H1 (cell line): ENCODE data around the gene AKAP9. TPM values are rescaled to one million over a fixed set of nuclear protein-coding genes. Genes with fewer than 3 reads are reported as not detected.

Experiments used
- CTCF ChIA-PET: fragments of 300-600 bp; sonication (Branson Sonifier 250); formaldehyde crosslinking; loops from one replicate; lab custom pipeline; 2021; ENCODE audit not compliant: partially characterized antibody; lab: Charles Lee
- POLR2A ChIA-PET: fragments of 300-600 bp; sonication (Branson Sonifier 250); formaldehyde crosslinking; loops from one replicate; lab custom pipeline; 2021; ENCODE audit warnings: inconsistent platforms; ENCODE audit not compliant: partially characterized antibody; lab: Charles Lee
- DNase-seq, 2 experiments: peaks; one replicate each; pipeline versions ENCODE4 v3.0.0 to v3.0.0-alpha.2; 2010 to 2022; ENCODE audit warnings: low spot score in 2 of 2, low read depth in 1 of 2, mixed read lengths in 1 of 2
- FAIRE-seq: peaks from 2 replicates; lab custom pipeline; 2011; peaks lifted over from hg19 to GRCh38; lab: Jason Lieb, UNC
- H2AFZ ChIP-seq: 2 replicates; pipeline ENCODE4 v1.8.1; 2012; ENCODE audit warnings: low read length, inconsistent platforms
- H2AK5ac ChIP-seq: 2 replicates; pipeline ENCODE4 v1.6.1; 2013; ENCODE audit warnings: low read depth, low read length
- H2BK120ac ChIP-seq: replicated peaks from 2 replicates; pipeline ENCODE3; 2013; ENCODE audit warnings: low read depth, low read length, inconsistent platforms
- H2BK12ac ChIP-seq: 2 replicates; pipeline ENCODE4 v1.6.1; 2013; ENCODE audit warnings: low read depth, low read length
- H2BK15ac ChIP-seq: 2 replicates; pipeline ENCODE4 v1.6.1; 2013; ENCODE audit warnings: low read length
- H2BK20ac ChIP-seq: 2 replicates; pipeline ENCODE4 v1.6.1; 2013; ENCODE audit warnings: low read length
- H2BK5ac ChIP-seq: 2 replicates; pipeline ENCODE4 v1.6.1; 2013; ENCODE audit warnings: low read depth, low read length
- H3K14ac ChIP-seq: 2 replicates; pipeline ENCODE4 v1.6.1; 2013; ENCODE audit warnings: inconsistent platforms; ENCODE audit not compliant: insufficient read length
- H3K18ac ChIP-seq: 2 replicates; pipeline ENCODE4 v1.6.1; 2013; ENCODE audit warnings: low read length; ENCODE audit errors: extremely low read depth
- H3K23ac ChIP-seq: 2 replicates; pipeline ENCODE4 v1.6.1; 2013; ENCODE audit warnings: inconsistent platforms; ENCODE audit not compliant: insufficient read length
- H3K23me2 ChIP-seq: 2 replicates; pipeline ENCODE4 v1.6.1; 2013; ENCODE audit warnings: low read depth, low read length
- H3K27ac ChIP-seq: 2 replicates; pipeline ENCODE4 v1.6.1; 2011; ENCODE audit warnings: low read depth, low read length, inconsistent platforms
- H3K27me3 ChIP-seq, 4 experiments: replicated peaks in 1 of 4; 1 replicate in 1 of 4; 2 replicates in 3 of 4; pipeline versions ENCODE4 v1.6.1 to v1.8.1; 2011 to 2013; ENCODE audit warnings: low read length in 3 of 4, mild to moderate bottlenecking in 3 of 4, inconsistent platforms in 2 of 4, mixed read lengths in 2 of 4, moderate library complexity in 1 of 4; ENCODE audit not compliant: control insufficient read depth in 3 of 4, insufficient read depth in 3 of 4; ENCODE audit errors: extremely low read depth in 1 of 4
- H3K36me3 ChIP-seq, 4 experiments: 2 replicates each; pipeline versions ENCODE4 v1.6.1 to v1.8.1; 2011 to 2013; ENCODE audit warnings: mild to moderate bottlenecking in 4 of 4, low read length in 3 of 4, moderate library complexity in 2 of 4, control low read depth in 1 of 4, inconsistent platforms in 1 of 4; ENCODE audit not compliant: insufficient read depth in 4 of 4, control insufficient read depth in 2 of 4
- H3K4ac ChIP-seq: replicated peaks from 2 replicates; pipeline ENCODE3; 2013; ENCODE audit warnings: low read length, low read depth, mixed read lengths, inconsistent platforms; ENCODE audit not compliant: insufficient read length
- H3K4me1 ChIP-seq, 4 experiments: replicated peaks in 1 of 4; 1 replicate in 1 of 4; 2 replicates in 3 of 4; pipeline versions ENCODE4 v1.6.1 to v1.8.1; 2011 to 2013; ENCODE audit warnings: low read length in 3 of 4, inconsistent platforms in 2 of 4, mixed read lengths in 1 of 4; ENCODE audit not compliant: insufficient read depth in 4 of 4, control insufficient read depth in 3 of 4
- H3K4me2 ChIP-seq, 2 experiments: 2 replicates each; pipeline versions ENCODE4 v1.6.1 to v1.8.1; 2011 to 2013; ENCODE audit warnings: low read depth in 2 of 2, low read length in 2 of 2, control low read depth in 1 of 2, inconsistent platforms in 1 of 2, mild to moderate bottlenecking in 1 of 2; ENCODE audit not compliant: insufficient read depth in 1 of 2
- H3K4me3 ChIP-seq, 4 experiments: fragments of 200-600, 300-600 bp in 1 of 4; sonication (generic), shearing (Covaris generic), sonication (Bioruptor Twin) in 1 of 4; 2 replicates each; pipeline versions ENCODE4 v1.5.1 to v1.8.1; 2011 to 2016; ENCODE audit warnings: low read length in 4 of 4, low read depth in 3 of 4, control low read depth in 2 of 4, inconsistent platforms in 2 of 4, mild to moderate bottlenecking in 2 of 4, mixed read lengths in 1 of 4, moderate library complexity in 1 of 4; ENCODE audit not compliant: insufficient read depth in 2 of 4; ENCODE audit errors: extremely low read depth in 1 of 4
- H3K56ac ChIP-seq: replicated peaks from 2 replicates; pipeline ENCODE3; 2013; ENCODE audit warnings: low read depth, mild to moderate bottlenecking, mixed read lengths, low read length, inconsistent platforms; ENCODE audit not compliant: insufficient read length
- H3K79me1 ChIP-seq: 2 replicates; pipeline ENCODE4 v1.6.1; 2013; ENCODE audit warnings: low read depth, low read length, control low read depth
- H3K79me2 ChIP-seq, 2 experiments: 2 replicates each; pipeline versions ENCODE4 v1.6.1 to v1.8.1; 2012 to 2013; ENCODE audit warnings: low read length in 2 of 2, mild to moderate bottlenecking in 2 of 2, inconsistent platforms in 1 of 2; ENCODE audit not compliant: insufficient read depth in 2 of 2, control insufficient read depth in 1 of 2
- H3K9ac ChIP-seq, 4 experiments: replicated peaks in 1 of 4; 1 replicate in 1 of 4; 2 replicates in 3 of 4; pipeline versions ENCODE4 v1.6.1 to v1.8.1; 2011 to 2013; ENCODE audit warnings: low read depth in 3 of 4, low read length in 3 of 4, control low read depth in 2 of 4, mild to moderate bottlenecking in 2 of 4, moderate library complexity in 2 of 4, inconsistent platforms in 1 of 4; ENCODE audit errors: extremely low read depth in 1 of 4
- H3K9me3 ChIP-seq, 2 experiments: 2 replicates each; pipeline versions ENCODE4 v1.6.1 to v1.8.1; 2012 to 2013; ENCODE audit warnings: mild to moderate bottlenecking in 2 of 2, moderate library complexity in 2 of 2, control low read depth in 1 of 2, inconsistent platforms in 1 of 2, low read depth in 1 of 2, low read length in 1 of 2, mixed read lengths in 1 of 2; ENCODE audit not compliant: insufficient read depth in 2 of 2
- H4K20me1 ChIP-seq, 2 experiments: replicated peaks in 1 of 2; 2 replicates each; pipeline versions ENCODE3 to v1.8.1; 2011 to 2013; ENCODE audit warnings: inconsistent platforms in 2 of 2, low read length in 2 of 2, mild to moderate bottlenecking in 1 of 2; ENCODE audit not compliant: insufficient read depth in 2 of 2, control insufficient read depth in 1 of 2
- H4K5ac ChIP-seq: 2 replicates; pipeline ENCODE4 v1.6.1; 2013; ENCODE audit warnings: low read length, low read depth, mixed read lengths, inconsistent platforms; ENCODE audit not compliant: insufficient read length
- H4K8ac ChIP-seq: 2 replicates; pipeline ENCODE4 v1.8.0; 2013; ENCODE audit warnings: mild to moderate bottlenecking, moderate library complexity, low read length, inconsistent platforms; ENCODE audit not compliant: insufficient read depth; ENCODE audit errors: extremely low read depth
- H4K91ac ChIP-seq: replicated peaks from 2 replicates; pipeline ENCODE3; 2013; ENCODE audit warnings: low read length, mixed read lengths, inconsistent platforms; ENCODE audit not compliant: insufficient read length
- BCL11A ChIP-seq, 2 experiments: IDR thresholded peaks; one replicate each; pipeline ENCODE4 v1.6.1; 2011; ENCODE audit warnings: low read depth in 2 of 2, low read length in 2 of 2, mild to moderate bottlenecking in 2 of 2
- EGR1 ChIP-seq: IDR thresholded peaks from 2 replicates; pipeline ENCODE4 v1.6.1; 2011; ENCODE audit warnings: low read depth, low read length, borderline replicate concordance
- EZH2 ChIP-seq: fragments of 200-600 bp; sonication (generic); IDR thresholded peaks from 2 replicates; pipeline ENCODE4 v1.7.1; 2012; ENCODE audit warnings: low read depth, mild to moderate bottlenecking, moderate library complexity, low read length, inconsistent platforms; ENCODE audit not compliant: severe bottlenecking
- GABPA ChIP-seq: IDR thresholded peaks from 2 replicates; pipeline ENCODE4 v1.6.1; 2011; ENCODE audit warnings: mild to moderate bottlenecking, low read length, moderate library complexity, borderline replicate concordance; ENCODE audit not compliant: insufficient read depth
- JUN ChIP-seq: IDR thresholded peaks from 2 replicates; pipeline ENCODE4 v1.6.1; 2011; ENCODE audit warnings: low read depth, mild to moderate bottlenecking, improper control_type of control experiment, low read length
- KDM5A ChIP-seq: fragments of 200-600 bp; IDR thresholded peaks from 2 replicates; pipeline ENCODE4 v1.7.1; 2012; ENCODE audit warnings: mild to moderate bottlenecking, low read length, inconsistent platforms, mixed read lengths
- NANOG ChIP-seq: IDR thresholded peaks from 2 replicates; pipeline ENCODE4 v1.6.1; 2011; ENCODE audit warnings: low read length, low read depth, mild to moderate bottlenecking, inconsistent platforms; ENCODE audit not compliant: insufficient read depth, poor library complexity, severe bottlenecking
- POLR2A ChIP-seq, 2 experiments: IDR thresholded peaks; 1 replicate in 1 of 2; 2 replicates in 1 of 2; pipeline ENCODE4 v1.6.1; 2011; ENCODE audit warnings: low read depth in 2 of 2, low read length in 2 of 2, mild to moderate bottlenecking in 2 of 2; ENCODE audit errors: control extremely low read depth in 1 of 2
- SAP30 ChIP-seq: fragments of 300-600 bp; sonication (generic); IDR thresholded peaks from 2 replicates; pipeline ENCODE4 v1.7.1; 2012; ENCODE audit warnings: low read length, moderate library complexity, mild to moderate bottlenecking, inconsistent platforms; ENCODE audit not compliant: insufficient read depth, insufficient replicate concordance
- SP2 ChIP-seq: IDR thresholded peaks from 2 replicates; pipeline ENCODE4 v1.6.1; 2012; ENCODE audit warnings: mild to moderate bottlenecking, low read length, inconsistent platforms
- YY1 ChIP-seq: IDR thresholded peaks from 2 replicates; pipeline ENCODE4 v1.6.1; 2011; ENCODE audit warnings: low read depth, mild to moderate bottlenecking, low read length
- WGBS, 2 experiments: shearing (Covaris generic) in 1 of 2; methylation state at CpG; one replicate each; pipeline versions ENCODE4 v1.1.6 to v1.1.7; 2013 to 2015; ENCODE audit warnings: low lambda C conversion rate in 2 of 2, mixed read lengths in 2 of 2, inconsistent platforms in 1 of 2, low coverage in 1 of 2, missing lambda C conversion rate in 1 of 2; ENCODE audit not compliant: insufficient replicate concordance in 2 of 2, insufficient coverage in 1 of 2, insufficient read length in 1 of 2; ENCODE audit errors: extremely low coverage in 1 of 2, missing lambda C conversion rate in 1 of 2; 5-methylcytosine and 5-hydroxymethylcytosine counted together
- polyA plus RNA-seq, 7 experiments: library from polyadenylated mRNA; depleted of rRNA in 3 of 7; stranded (reverse) in 5 of 7; unstranded in 2 of 7; fragments of >200 nt in 5 of 7; fragments of 200-250 nt in 2 of 7; gene quantifications; 1 replicate in 5 of 7; 2 replicates in 1 of 7; 4 replicates in 1 of 7; pipeline versions ENCODE4 v1.2.1 to v1.2.3, GENCODE V29; 2011 to 2013; ENCODE audit warnings: missing spikeins in 2 of 7, mixed read lengths in 2 of 7
- total RNA-seq: library from RNA; stranded (reverse); fragmentation: NEBNext Ultra II Directional; extraction: Animal tissue kit (Norgen Biotek cat#: 25700); gene quantifications from 2 replicates; pipeline ENCODE4 v1.2.1, GENCODE V29; 2021

AKAP9 gene
- total and polyA plus RNA-seq, 2 of the 8 experiments (the other 6 are each of a cell fraction or from before 2014, with no cell fraction given): 6.2 to 26.3 TPM

- H3K9me3 ChIP-seq: no peaks in the 10 kb centered on the region
- no peaks in the 10 kb centered on the region for H3K4me1 ChIP-seq
- no peak for DNase-seq
- no peak overlapping the region for H3K4me2 ChIP-seq
- no peak overlapping the region for H4K8ac ChIP-seq
- H4K91ac ChIP-seq: no peak overlapping the region
- no peak overlapping the region for H2AFZ ChIP-seq
- H2BK15ac ChIP-seq: no peak overlapping the region
- POLR2A ChIA-PET: no interaction called here
- H3K79me2 ChIP-seq: no peaks in the 10 kb centered on the region
- no peak overlapping the region for H2BK5ac ChIP-seq
- no peaks in the 10 kb centered on the region for H3K79me1 ChIP-seq
- no peak for FAIRE-seq
- no peak overlapping the region for H2BK120ac ChIP-seq
- H4K5ac ChIP-seq: no peak overlapping the region
- 0 out of 8 replicates have a peak, but pooled peaks cover 0 to 2% (median 0%) of the 10 kb centered on the region in 4 experiments for H3K36me3 ChIP-seq
- no peak overlapping the region for H3K56ac ChIP-seq
- H2BK12ac ChIP-seq: no peak overlapping the region
- H3K9ac ChIP-seq: no peak overlapping the region
- no peak overlapping the region for H3K14ac ChIP-seq
- H4K20me1 ChIP-seq: peaks cover 0 to 2% of the 10 kb centered on the region in 2 experiments
- H2BK20ac ChIP-seq: no peak overlapping the region
- peaks cover 0 to 1% (median 0%) of the 10 kb centered on the region in 4 experiments; a peak in 1 of 7 replicates for H3K27me3 ChIP-seq
- H3K4ac ChIP-seq: no peak overlapping the region
- CTCF ChIA-PET: no interaction called here
- TF ChIP-seq KDM5A (no peak), JUN (no peak), EZH2 (no peak), GABPA (no peak), POLR2A (IDR thresholded peaks at IDR 0.05; ENCODE audit: control extremely low read depth in 1 of 2, low read depth in 2 of 2, low read length in 2 of 2) (no peak), SP2 (no peak), BCL11A (IDR thresholded peaks at IDR 0.05; ENCODE audit: low read depth in 2 of 2, low read length in 2 of 2) (no peak), NANOG (no peak), SAP30 (no peak), EGR1 (no peak), YY1 (no peak)
- TF ChIP-seq, all 59 proteins: peak for 0
- Histone ChIP-seq H3K27ac (no peak overlapping the region), H3K23me2 (no peaks in the 10 kb centered on the region), H3K18ac (no peak overlapping the region), H3K23ac (no peak overlapping the region), H2AK5ac (no peak overlapping the region), H3K4me3 (no peak overlapping the region)
- 89% methylated on average over 3 of the region's 3 CpGs; no CpG with 5 or more reads in 1 of the 2 experiments for WGBS, 2 experiments
Measured at GRCh38 chr7:92052684-92053083, 112.0 kb downstream of the AKAP9 start.
